Karpas-422 (cell line): ENCODE measurements around the gene FOXS1. TPM values are rescaled to one million over a fixed set of nuclear protein-coding genes. Genes with fewer than 3 reads are reported as not detected.
A peak's percentile ranks its signal among the peaks of the same experiment; 100 is the strongest.

Experiments used
- DNase-seq: peaks from one replicate; pipeline ENCODE4 v3.0.0-alpha.2; 2015
- H2AFZ ChIP-seq: fragments of 200-600 bp; sonication (generic); 2 replicates; pipeline ENCODE4 v1.6.1; 2014; ENCODE audit warnings: antibody characterized with exemption, low read length, mixed read lengths
- H3K27ac ChIP-seq: fragments of 200-600 bp; sonication (generic); 2 replicates; pipeline ENCODE4 v1.5.1; 2014; ENCODE audit warnings: mild to moderate bottlenecking, low read length, moderate library complexity
- H3K27me3 ChIP-seq: fragments of 200-600 bp; sonication (generic); 2 replicates; pipeline ENCODE4 v1.6.1; 2014; ENCODE audit warnings: low read length, mixed read lengths
- H3K36me3 ChIP-seq: fragments of 200-600 bp; sonication (generic); 2 replicates; pipeline ENCODE4 v1.6.1; 2014; ENCODE audit warnings: low read length, mixed read lengths; ENCODE audit not compliant: insufficient read depth
- H3K4me1 ChIP-seq: fragments of 200-600 bp; sonication (generic); 2 replicates; pipeline ENCODE4 v1.6.1; 2014; ENCODE audit warnings: mild to moderate bottlenecking, low read length, mixed read lengths
- H3K4me2 ChIP-seq: fragments of 200-600 bp; sonication (generic); 2 replicates; pipeline ENCODE4 v1.6.1; 2014; ENCODE audit warnings: low read length, low read depth, mild to moderate bottlenecking; ENCODE audit not compliant: poor library complexity, severe bottlenecking
- H3K4me3 ChIP-seq: fragments of 200-600 bp; sonication (generic); 2 replicates; pipeline ENCODE4 v1.5.1; 2014; ENCODE audit warnings: mild to moderate bottlenecking, antibody characterized with exemption, low read length, mixed read lengths
- H3K79me2 ChIP-seq: fragments of 200-600 bp; sonication (generic); 2 replicates; pipeline ENCODE4 v1.6.1; 2014; ENCODE audit warnings: mild to moderate bottlenecking, low read length, mixed read lengths
- H3K9ac ChIP-seq: fragments of 200-600 bp; sonication (generic); 2 replicates; pipeline ENCODE4 v1.6.0; 2014; ENCODE audit warnings: low read length
- H3K9me2 ChIP-seq: fragments of 200-600 bp; sonication (generic), shearing (Covaris generic); replicated peaks from 2 replicates; pipeline ENCODE4 v1.6.0; 2014; ENCODE audit warnings: mild to moderate bottlenecking, low read length, moderate library complexity; ENCODE audit not compliant: insufficient read depth
- H3K9me3 ChIP-seq: fragments of 300-700, 200-600 bp; sonication (generic); 2 replicates; pipeline ENCODE4 v1.6.1; 2014; ENCODE audit warnings: low read length, mixed read lengths
- H4K20me1 ChIP-seq: fragments of 200-600 bp; sonication (generic); 2 replicates; pipeline ENCODE4 v1.6.1; 2014; ENCODE audit warnings: mild to moderate bottlenecking, antibody characterized with exemption, low read length, low read depth; ENCODE audit not compliant: insufficient read depth
- total RNA-seq: library from RNA; depleted of rRNA; stranded (reverse); fragments of >200 nt; shearing (Covaris generic); gene quantifications from 2 replicates; pipeline ENCODE4 v1.2.3, GENCODE V29; 2014; ENCODE audit warnings: low replicate concordance

The FOXS1 gene
- total RNA-seq, 1 experiment from 2014 or later, result not detected

- H3K27me3 ChIP-seq, result no peaks in the 10 kb centered on the region
- no peak for DNase-seq
- no peaks in the 10 kb centered on the region for H3K9me2 ChIP-seq
- no peak overlapping the region for H3K4me3 ChIP-seq
- H3K4me1 ChIP-seq, result peaks cover 5% of the 10 kb centered on the region
- no peak overlapping the region for H3K9ac ChIP-seq
- no peaks in the 10 kb centered on the region for H4K20me1 ChIP-seq
- no peak overlapping the region for H3K4me2 ChIP-seq
- no peaks in the 10 kb centered on the region for H3K9me3 ChIP-seq
- no peaks in the 10 kb centered on the region for H3K79me2 ChIP-seq
- no peak overlapping the region for H3K27ac ChIP-seq
- no peak overlapping the region for H2AFZ ChIP-seq
- H3K36me3 ChIP-seq, result no peaks in the 10 kb centered on the region
Measured at GRCh38 chr20:31863296-31864085, 18.1 kb upstream of the FOXS1 start.

DNA sequence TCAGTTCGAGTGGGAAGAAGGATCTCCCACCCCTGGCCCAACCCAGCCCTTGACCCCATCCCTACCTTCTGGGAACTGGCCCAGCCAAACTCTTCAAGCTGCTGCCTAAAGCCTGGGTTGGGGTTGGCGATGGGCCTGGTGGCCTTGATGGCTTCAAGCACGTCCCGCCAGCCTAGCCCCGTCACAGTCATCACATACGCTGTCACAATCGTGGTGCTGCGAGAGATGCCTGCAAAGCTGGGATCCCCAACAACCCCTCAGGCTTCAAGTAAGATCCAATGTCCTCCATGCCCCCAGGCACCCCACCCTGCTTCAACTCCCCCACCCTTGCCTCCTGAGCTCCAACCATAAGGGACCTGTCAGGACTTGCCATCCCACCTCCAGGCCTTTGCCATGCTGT, 17.1 kb upstream of the FOXS1 start:
- no peaks in the 10 kb centered on the region for H3K36me3 ChIP-seq
- H3K9ac ChIP-seq, result no peak overlapping the region
- H3K4me1 ChIP-seq, result peaks cover 7% of the 10 kb centered on the region
- no peak overlapping the region for H3K27ac ChIP-seq
- H3K9me3 ChIP-seq, result no peaks in the 10 kb centered on the region
- no peaks in the 10 kb centered on the region for H3K79me2 ChIP-seq
- H2AFZ ChIP-seq, result no peak overlapping the region
- no peak overlapping the region for H3K4me2 ChIP-seq
- H3K9me2 ChIP-seq, result no peaks in the 10 kb centered on the region
- DNase-seq, result no peak
- H3K4me3 ChIP-seq, result no peak overlapping the region
- H4K20me1 ChIP-seq, result no peaks in the 10 kb centered on the region
- H3K27me3 ChIP-seq, result no peaks in the 10 kb centered on the region

DNA sequence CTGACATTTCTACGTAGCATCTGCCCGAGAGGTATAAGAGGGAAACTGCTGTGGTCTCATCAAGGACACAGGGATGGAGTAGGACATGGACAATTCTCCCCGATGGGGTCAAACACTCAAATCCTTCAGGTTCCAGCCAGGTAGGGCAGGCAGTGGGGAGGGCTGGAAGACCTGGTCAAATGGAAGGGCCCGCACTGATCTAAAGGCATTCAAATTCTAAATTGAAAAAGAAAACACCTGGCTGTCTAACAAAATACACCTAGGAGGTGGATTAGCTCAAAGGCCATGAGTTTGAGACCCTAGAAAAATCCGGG, 16.7 kb upstream of the FOXS1 start:
- H3K4me2 ChIP-seq, result no peak overlapping the region
- H3K27ac ChIP-seq, result no peak overlapping the region
- no peaks in the 10 kb centered on the region for H3K36me3 ChIP-seq
- H3K4me3 ChIP-seq, result no peak overlapping the region
- peaks cover 7% of the 10 kb centered on the region for H3K4me1 ChIP-seq
- H3K79me2 ChIP-seq, result no peaks in the 10 kb centered on the region
- no peaks in the 10 kb centered on the region for H3K9me2 ChIP-seq
- DNase-seq, result no peak
- H4K20me1 ChIP-seq, result no peaks in the 10 kb centered on the region
- no peaks in the 10 kb centered on the region for H3K27me3 ChIP-seq
- no peak overlapping the region for H3K9ac ChIP-seq
- H3K9me3 ChIP-seq, result no peaks in the 10 kb centered on the region
- H2AFZ ChIP-seq, result no peak overlapping the region

DNA sequence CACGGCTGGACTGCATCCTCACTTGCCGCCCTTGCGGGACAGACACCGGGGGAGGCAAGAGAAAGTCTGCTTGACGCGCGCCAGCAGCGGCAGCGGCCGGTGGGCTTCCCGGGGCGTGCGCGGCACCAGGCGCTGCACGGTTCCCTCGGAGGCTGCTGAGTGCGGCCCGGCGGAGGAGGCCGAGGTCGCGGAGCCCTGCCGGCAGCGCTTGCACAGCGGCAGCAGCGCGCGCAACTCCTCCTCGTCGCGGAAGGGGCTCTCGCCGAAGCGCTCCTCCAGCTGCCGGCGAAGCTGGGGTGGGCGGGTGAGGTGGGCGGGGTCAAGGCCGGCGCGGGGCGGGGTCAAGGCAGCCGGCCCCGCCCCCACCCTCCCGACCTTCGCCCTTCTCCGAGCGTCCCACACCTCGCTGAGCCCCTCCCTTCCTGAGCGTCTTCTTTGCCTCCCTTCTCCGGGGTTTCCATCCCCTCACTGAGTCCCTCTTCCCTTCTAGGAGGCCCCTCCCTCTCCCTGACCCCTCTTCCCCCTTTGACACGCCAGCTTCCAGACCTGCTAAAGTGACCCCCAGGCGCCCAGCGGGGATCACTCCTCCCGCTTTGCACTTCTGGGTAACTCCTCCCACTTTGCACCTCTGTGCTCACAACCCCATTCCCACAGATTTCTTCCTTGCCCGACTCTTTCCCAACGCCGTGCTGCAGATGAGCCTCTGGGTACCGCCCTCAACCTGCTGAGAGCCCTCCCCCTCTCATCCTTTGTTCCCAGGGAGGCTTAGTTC, 16.2 kb upstream of the FOXS1 start:
- no peaks in the 10 kb centered on the region for H3K27me3 ChIP-seq
- peaks cover 7% of the 10 kb centered on the region for H3K4me1 ChIP-seq
- H3K9me3 ChIP-seq, result no peaks in the 10 kb centered on the region
- H3K36me3 ChIP-seq, result no peaks in the 10 kb centered on the region
- no peaks in the 10 kb centered on the region for H4K20me1 ChIP-seq
- DNase-seq, result peak; percentile 50
- no peaks in the 10 kb centered on the region for H3K9me2 ChIP-seq
- no peak overlapping the region for H3K4me3 ChIP-seq
- H2AFZ ChIP-seq, result no peak overlapping the region
- peak overlapping the region; percentile 32 for H3K4me2 ChIP-seq
- H3K9ac ChIP-seq, result no peak overlapping the region
- H3K27ac ChIP-seq, result no peak overlapping the region
- no peaks in the 10 kb centered on the region for H3K79me2 ChIP-seq

DNA sequence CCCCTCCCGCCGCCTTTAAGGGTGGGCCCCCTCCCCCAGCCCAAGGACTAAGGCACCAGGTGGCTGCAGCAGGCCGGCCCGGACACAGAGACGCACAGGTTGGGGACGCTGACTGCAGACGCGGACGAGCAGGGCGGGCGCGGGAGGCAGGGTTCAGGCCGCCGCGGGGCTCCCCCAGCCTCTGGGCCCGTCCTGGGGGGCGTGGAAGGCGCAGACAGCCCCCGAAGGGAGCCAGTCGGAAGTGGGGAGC, 15.7 kb upstream of the FOXS1 start:
- Histone ChIP-seq H3K36me3 (no peaks in the 10 kb centered on the region), H3K4me2 (peak overlapping the region; percentile 32), H2AFZ (no peak overlapping the region), H3K4me1 (peaks cover 7% of the 10 kb centered on the region), H3K27me3 (no peaks in the 10 kb centered on the region), H3K9me2 (no peaks in the 10 kb centered on the region), H3K4me3 (no peak overlapping the region), H3K79me2 (no peaks in the 10 kb centered on the region), H4K20me1 (no peaks in the 10 kb centered on the region), H3K27ac (no peak overlapping the region), H3K9ac (no peak overlapping the region), H3K9me3 (no peaks in the 10 kb centered on the region)
- no peak for DNase-seq

- Histone ChIP-seq H2AFZ (no peak overlapping the region), H3K27ac (no peak overlapping the region), H3K4me2 (no peak overlapping the region), H3K27me3 (no peaks in the 10 kb centered on the region), H3K9me3 (no peaks in the 10 kb centered on the region), H3K36me3 (no peaks in the 10 kb centered on the region), H3K79me2 (no peaks in the 10 kb centered on the region), H3K4me1 (peaks cover 7% of the 10 kb centered on the region), H3K9ac (no peak overlapping the region), H4K20me1 (no peaks in the 10 kb centered on the region), H3K9me2 (no peaks in the 10 kb centered on the region), H3K4me3 (no peak overlapping the region)
- no peak for DNase-seq
Measured at GRCh38 chr20:31860390-31861134, 15.2 kb upstream of the FOXS1 start.

DNA sequence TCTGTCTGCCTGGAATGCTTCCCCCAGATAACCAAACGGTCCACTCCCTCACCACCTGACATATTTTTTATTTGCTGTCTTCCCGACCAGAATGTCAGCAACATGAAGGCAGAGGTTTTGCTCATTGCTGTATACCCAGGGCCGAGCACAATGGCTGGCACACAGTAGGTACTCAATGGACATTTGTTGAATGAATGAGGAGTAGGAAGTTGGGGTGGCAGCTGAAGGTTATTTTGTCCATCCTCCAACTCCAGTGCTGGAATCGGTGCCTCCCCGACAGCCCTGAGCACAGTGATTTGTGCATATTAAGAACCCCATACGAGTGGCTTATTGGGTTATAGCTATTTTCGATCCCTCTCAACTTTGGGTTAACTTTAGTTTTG, 14.6 kb upstream of the FOXS1 start:
- H3K4me3 ChIP-seq, result no peak overlapping the region
- H3K4me1 ChIP-seq, result peaks cover 7% of the 10 kb centered on the region
- H3K27me3 ChIP-seq, result no peaks in the 10 kb centered on the region
- no peak overlapping the region for H3K27ac ChIP-seq
- no peaks in the 10 kb centered on the region for H3K79me2 ChIP-seq
- H3K9me2 ChIP-seq, result no peaks in the 10 kb centered on the region
- H4K20me1 ChIP-seq, result no peaks in the 10 kb centered on the region
- H3K9ac ChIP-seq, result no peak overlapping the region
- no peak overlapping the region for H2AFZ ChIP-seq
- DNase-seq, result no peak
- H3K36me3 ChIP-seq, result no peaks in the 10 kb centered on the region
- no peak overlapping the region for H3K4me2 ChIP-seq
- no peaks in the 10 kb centered on the region for H3K9me3 ChIP-seq

GRCh38 chr20:31859266-31859997, 14.0 kb upstream of the FOXS1 start:
- no peak overlapping the region for H3K9ac ChIP-seq
- no peak overlapping the region for H3K4me2 ChIP-seq
- no peak overlapping the region for H3K4me3 ChIP-seq
- H3K79me2 ChIP-seq, result no peaks in the 10 kb centered on the region
- DNase-seq, result no peak
- peaks cover 7% of the 10 kb centered on the region for H3K4me1 ChIP-seq
- no peaks in the 10 kb centered on the region for H3K9me2 ChIP-seq
- H3K36me3 ChIP-seq, result no peaks in the 10 kb centered on the region
- no peak overlapping the region for H3K27ac ChIP-seq
- no peaks in the 10 kb centered on the region for H3K9me3 ChIP-seq
- no peaks in the 10 kb centered on the region for H4K20me1 ChIP-seq
- no peak overlapping the region for H2AFZ ChIP-seq
- H3K27me3 ChIP-seq, result no peaks in the 10 kb centered on the region
